ENCODE results near the gene OR5K4. TPM values are rescaled to one million over a fixed set of nuclear protein-coding genes. Genes with fewer than 3 reads are reported as not detected.
A peak's percentile ranks its signal among the peaks of the same experiment; 100 is the strongest.

OR5K4 gene
- total and polyA plus RNA-seq, 9 of the 15 experiments (the other 6 are each of a cell fraction or from before 2014, with no cell fraction given) = not detected

DNA sequence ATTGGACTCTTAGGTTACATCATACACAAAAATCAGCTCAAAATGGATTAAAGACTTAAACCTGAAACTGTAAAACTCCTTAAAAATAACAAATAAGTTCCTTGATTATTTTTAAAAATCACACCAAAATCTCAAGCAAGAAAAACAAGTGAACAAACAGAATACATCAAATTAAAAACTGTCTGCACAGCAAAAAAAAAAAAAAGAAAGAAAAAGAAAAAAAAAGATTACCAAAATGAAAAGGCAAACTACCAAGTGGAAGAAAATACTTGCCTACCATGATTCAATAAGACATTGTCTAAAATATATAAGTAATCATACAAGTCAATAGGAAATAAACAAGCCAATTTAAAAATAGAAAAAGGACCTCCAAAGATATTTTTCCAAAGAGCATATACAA is 17.5 kb downstream of the OR5K4 start:
- intact Hi-C loops (cut with micrococcal nuclease) (no loop called here), in situ Hi-C loops (cut with MboI) (no loop called here)
- Histone ChIP-seq H3K4me1 (replicated peaks in 1 of 2; ENCODE audit: control insufficient read depth in 2 of 2, insufficient read depth in 2 of 2, low read length in 2 of 2) (no peaks in the 10 kb centered on the region), H3K9me3 (replicated peaks; ENCODE audit: control insufficient read depth, insufficient read depth, low read depth, low read length) (no peaks in the 10 kb centered on the region), H2AFZ (ENCODE audit: low read depth, low read length) (no peak overlapping the region), H3K9ac (ENCODE audit: insufficient read depth in 1 of 2, low read depth in 2 of 2, low read length in 2 of 2) (no peak overlapping the region), H4K20me1 (replicated peaks; ENCODE audit: control insufficient read depth, insufficient read depth, low read length) (no peaks in the 10 kb centered on the region), H3K36me3 (ENCODE audit: control insufficient read depth, insufficient read depth, low read length) (no peaks in the 10 kb centered on the region), H3K9me1 (ENCODE audit: control insufficient read depth, insufficient read depth, low read length) (no peaks in the 10 kb centered on the region), H3K27ac (ENCODE audit: extremely low read depth, low read depth, low read length) (no peak overlapping the region), H3K27me3 (ENCODE audit: control insufficient read depth in 2 of 2, insufficient read depth in 2 of 2, low read length in 2 of 2) (no peaks in the 10 kb centered on the region), H3K4me3 (no peak overlapping the region), H3K4me2 (ENCODE audit: insufficient read depth, low read length) (no peak overlapping the region), H3K79me2 (ENCODE audit: control insufficient read depth, insufficient read depth, low read length) (no peaks in the 10 kb centered on the region)
- DNase-seq (ENCODE audit: extremely low read depth in 1 of 4, low spot score in 3 of 4) (no peak), ATAC-seq (no peak), FAIRE-seq (no peak)
- ChIA-PET CTCF (ENCODE audit: low intra/inter-chr PET ratio) (no interaction called here), POLR2A (no interaction called here)
- BruUV-seq (replicated peaks) = no TSS peak
- peak; percentile 37; the same call in 1 of the 2 replicates for TF ChIP-seq MAFG (tag; conservative IDR thresholded peaks at IDR 0.05)
- no peak for TF ChIP-seq NR0B1 (IDR thresholded peaks at IDR 0.05; ENCODE audit: partially characterized antibody)
- no peak for TF ChIP-seq EGR1 (conservative IDR thresholded peaks at IDR 0.05)
- no peak for TF ChIP-seq PTBP1 (IDR thresholded peaks at IDR 0.05; ENCODE audit: low read depth, low read length)
- TF ChIP-seq ZNF316 (IDR thresholded peaks at IDR 0.05) = peak; percentile 89

GRCh38 chr3:98371853-98372252 is 18.2 kb downstream of the OR5K4 start:
- POLR2A ChIA-PET = no interaction called here
- Histone ChIP-seq H3K4me2 (ENCODE audit: insufficient read depth, low read length) (no peak overlapping the region), H3K36me3 (ENCODE audit: control insufficient read depth, insufficient read depth, low read length) (no peaks in the 10 kb centered on the region), H2AFZ (ENCODE audit: low read depth, low read length) (no peak overlapping the region), H3K9me1 (ENCODE audit: control insufficient read depth, insufficient read depth, low read length) (no peaks in the 10 kb centered on the region), H3K4me3 (no peak overlapping the region), H4K20me1 (replicated peaks; ENCODE audit: control insufficient read depth, insufficient read depth, low read length) (no peaks in the 10 kb centered on the region), H3K79me2 (ENCODE audit: control insufficient read depth, insufficient read depth, low read length) (no peaks in the 10 kb centered on the region), H3K4me1 (replicated peaks in 1 of 2; ENCODE audit: control insufficient read depth in 2 of 2, insufficient read depth in 2 of 2, low read length in 2 of 2) (no peaks in the 10 kb centered on the region), H3K9me3 (replicated peaks; ENCODE audit: control insufficient read depth, insufficient read depth, low read depth, low read length) (no peaks in the 10 kb centered on the region), H3K27ac (ENCODE audit: extremely low read depth, low read depth, low read length) (no peak overlapping the region), H3K9ac (ENCODE audit: insufficient read depth in 1 of 2, low read depth in 2 of 2, low read length in 2 of 2) (no peak overlapping the region), H3K27me3 (ENCODE audit: control insufficient read depth in 2 of 2, insufficient read depth in 2 of 2, low read length in 2 of 2) (no peaks in the 10 kb centered on the region)
- no peak for TF ChIP-seq HLTF (IDR thresholded peaks at IDR 0.05)
- TF ChIP-seq, protein P1, sequence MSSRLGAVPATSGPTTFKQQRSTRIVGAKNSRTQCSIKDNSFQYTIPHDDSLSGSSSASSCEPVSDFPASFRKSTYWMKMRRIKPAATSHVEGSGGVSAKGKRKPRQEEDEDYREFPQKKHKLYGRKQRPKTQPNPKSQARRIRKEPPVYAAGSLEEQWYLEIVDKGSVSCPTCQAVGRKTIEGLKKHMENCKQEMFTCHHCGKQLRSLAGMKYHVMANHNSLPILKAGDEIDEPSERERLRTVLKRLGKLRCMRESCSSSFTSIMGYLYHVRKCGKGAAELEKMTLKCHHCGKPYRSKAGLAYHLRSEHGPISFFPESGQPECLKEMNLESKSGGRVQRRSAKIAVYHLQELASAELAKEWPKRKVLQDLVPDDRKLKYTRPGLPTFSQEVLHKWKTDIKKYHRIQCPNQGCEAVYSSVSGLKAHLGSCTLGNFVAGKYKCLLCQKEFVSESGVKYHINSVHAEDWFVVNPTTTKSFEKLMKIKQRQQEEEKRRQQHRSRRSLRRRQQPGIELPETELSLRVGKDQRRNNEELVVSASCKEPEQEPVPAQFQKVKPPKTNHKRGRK (tag; IDR thresholded peaks at IDR 0.05) = peak; percentile 33; the same call in 1 of the 2 replicates
- no peak for TF ChIP-seq RHOXF2B (CRISPR knock-in tag; conservative IDR thresholded peaks at IDR 0.05)
- no peak for TF ChIP-seq CXXC5 (CRISPR knock-in tag; IDR thresholded peaks at IDR 0.05)
- no peak for TF ChIP-seq ARID1B (IDR thresholded peaks at IDR 0.05)
- no peak for TF ChIP-seq ESRRB (CRISPR knock-in tag; IDR thresholded peaks at IDR 0.05; ENCODE audit: borderline replicate concordance)
- in situ Hi-C loops (cut with MboI) = no loop called here
- FAIRE-seq (no peak), DNase-seq (ENCODE audit: extremely low read depth in 1 of 4, low spot score in 3 of 4) (no peak), ATAC-seq (no peak)
- no TSS peak for BruUV-seq (replicated peaks)
- CTCF ChIA-PET (ENCODE audit: low intra/inter-chr PET ratio) = no interaction called here
- intact Hi-C loops (cut with micrococcal nuclease) = no loop called here

All from K562 (cell line).